Endothelial cell of umbilical vein (primary cell): ENCODE data around the gene PRPF8. TPM values are rescaled to one million over a fixed set of nuclear protein-coding genes. Genes with fewer than 3 reads are reported as not detected.

Source experiments
- BruUV-seq: library from RNA; stranded (reverse); fragments of 400-500 nt; replicated peaks from 2 replicates; lab custom pipeline; 2021; lab: Mats Ljungman, UMichigan
- CTCF ChIA-PET: fragments of 300-600, 350-600 bp; sonication (Branson Sonifier 250); formaldehyde crosslinking; loops from one replicate; lab custom pipeline; 2021; ENCODE audit warnings: antibody characterized with exemption, inconsistent platforms; lab: Charles Lee
- POLR2A ChIA-PET: fragments of 300-600, 350-600 bp; sonication (Branson Sonifier 250); formaldehyde crosslinking; loops from one replicate; lab custom pipeline; 2021; ENCODE audit warnings: antibody characterized with exemption, inconsistent platforms; lab: Charles Lee
- DNase-seq: peaks from one replicate; pipeline ENCODE4 v3.0.0-alpha.2; 2011; ENCODE audit warnings: low read depth, low spot score
- FAIRE-seq: peaks from 2 replicates; lab custom pipeline; 2011; peaks lifted over from hg19 to GRCh38; lab: Jason Lieb, UNC
- H2AFZ ChIP-seq: 2 replicates; pipeline ENCODE4 v1.6.0; 2012; ENCODE audit warnings: low read depth, low read length, control low read depth, inconsistent platforms
- H3K27ac ChIP-seq: 2 replicates; pipeline ENCODE4 v1.5.1; 2011; ENCODE audit warnings: low read depth, mild to moderate bottlenecking, control low read depth, low read length, moderate library complexity; ENCODE audit not compliant: insufficient read depth
- H3K27me3 ChIP-seq, 2 experiments: 2 replicates each; pipeline versions ENCODE4 v1.6.0 to v1.6.1; 2011; ENCODE audit warnings: low read length in 2 of 2, mixed read lengths in 1 of 2; ENCODE audit not compliant: control insufficient read depth in 2 of 2, insufficient read depth in 2 of 2
- H3K36me3 ChIP-seq, 2 experiments: 2 replicates in 1 of 2; 3 replicates in 1 of 2; pipeline ENCODE4 v1.5.1; 2011; ENCODE audit warnings: low read length in 2 of 2, mild to moderate bottlenecking in 1 of 2, moderate library complexity in 1 of 2; ENCODE audit not compliant: control insufficient read depth in 2 of 2, insufficient read depth in 2 of 2; ENCODE audit errors: extremely low read depth in 1 of 2
- H3K4me1 ChIP-seq: 3 replicates; pipeline ENCODE4 v1.5.1; 2011; ENCODE audit warnings: mild to moderate bottlenecking, low read length; ENCODE audit not compliant: control insufficient read depth, insufficient read depth; ENCODE audit errors: extremely low read depth
- H3K4me2 ChIP-seq: 2 replicates; pipeline ENCODE4 v1.6.1; 2011; ENCODE audit warnings: low read length, control low read depth, mixed read lengths; ENCODE audit not compliant: insufficient read depth
- H3K4me3 ChIP-seq, 3 experiments: fragments of 200-600 bp in 1 of 3; sonication (generic), shearing (Covaris generic) in 1 of 3; replicated peaks in 1 of 3; 2 replicates each; pipeline ENCODE4 v1.5.1; 2011 to 2016; ENCODE audit warnings: control low read depth in 3 of 3, low read length in 3 of 3, mild to moderate bottlenecking in 2 of 3, inconsistent platforms in 1 of 3, low read depth in 1 of 3, moderate library complexity in 1 of 3; ENCODE audit not compliant: insufficient read depth in 1 of 3
- H3K79me2 ChIP-seq: 2 replicates; pipeline ENCODE4 v1.6.0; 2012; ENCODE audit warnings: low read length, inconsistent platforms; ENCODE audit not compliant: control insufficient read depth, insufficient read depth
- H3K9ac ChIP-seq: replicated peaks from 2 replicates; pipeline ENCODE3; 2011; ENCODE audit warnings: low read length, control low read depth; ENCODE audit not compliant: insufficient read depth; ENCODE audit errors: extremely low read depth
- H3K9me1 ChIP-seq: replicated peaks from 3 replicates; pipeline ENCODE4 v1.6.0; 2011; ENCODE audit warnings: mild to moderate bottlenecking, low read length; ENCODE audit not compliant: control insufficient read depth, insufficient read depth; ENCODE audit errors: extremely low read depth
- H3K9me3 ChIP-seq: replicated peaks from 2 replicates; pipeline ENCODE4 v1.5.1; 2012; ENCODE audit warnings: low read length, inconsistent platforms; ENCODE audit not compliant: control insufficient read depth, insufficient read depth
- H4K20me1 ChIP-seq: replicated peaks from 2 replicates; pipeline ENCODE3; 2011; ENCODE audit warnings: mild to moderate bottlenecking, low read length; ENCODE audit not compliant: control insufficient read depth, insufficient read depth; ENCODE audit errors: extremely low read depth
- EZH2 ChIP-seq: IDR thresholded peaks from 2 replicates; pipeline ENCODE4 v1.6.1; 2012; ENCODE audit warnings: borderline replicate concordance, low read depth, mild to moderate bottlenecking, moderate library complexity, low read length, inconsistent platforms; ENCODE audit not compliant: severe bottlenecking
- FOS ChIP-seq: IDR thresholded peaks from 2 replicates; pipeline ENCODE4 v1.6.1; 2011; ENCODE audit warnings: mild to moderate bottlenecking, low read length, moderate library complexity, borderline replicate concordance; ENCODE audit not compliant: insufficient read depth
- GATA2 ChIP-seq: IDR thresholded peaks from 2 replicates; pipeline ENCODE4 v1.7.0; 2011; ENCODE audit warnings: low read depth, mild to moderate bottlenecking, moderate library complexity, mixed read lengths, low read length; ENCODE audit not compliant: insufficient read length, insufficient read depth
- JUN ChIP-seq: IDR thresholded peaks from 2 replicates; pipeline ENCODE4 v1.6.1; 2011; ENCODE audit warnings: borderline replicate concordance, low read depth; ENCODE audit not compliant: insufficient read length, insufficient read depth
- MYC ChIP-seq: IDR thresholded peaks from one replicate; pipeline ENCODE4 v1.6.1; 2011; ENCODE audit warnings: mild to moderate bottlenecking, low read depth, low read length
- POLR2A ChIP-seq: IDR thresholded peaks from 2 replicates; pipeline ENCODE4 v1.6.1; 2012; ENCODE audit warnings: low read depth, mild to moderate bottlenecking, control low read depth, low read length
- POLR2AphosphoS5 ChIP-seq: IDR thresholded peaks from 2 replicates; pipeline ENCODE4 v1.6.1; 2012; ENCODE audit warnings: low read depth, mild to moderate bottlenecking, control low read depth, low read length, moderate library complexity; ENCODE audit not compliant: insufficient read depth
- dilution Hi-C: fragments of 300-500 bp; cut with MboI; formaldehyde crosslinking; loops from one replicate; pipeline ENCODE4 v1.15.0; 2019; ENCODE audit warnings: low sequenced_read_pairs; ENCODE audit not compliant: extremely low pct_ligation_motif_present
- intact Hi-C: fragments of 100-400 bp; cut with micrococcal nuclease; formaldehyde crosslinking; loops from one replicate; pipeline ENCODE4 v1.10.0; 2022
- polyA plus RNA-seq, 4 experiments: library from polyadenylated mRNA; depleted of rRNA in 3 of 4; stranded (reverse) in 3 of 4; unstranded in 1 of 4; fragments of >200 nt; gene quantifications; 2 replicates each; pipeline versions ENCODE4 v1.2.1 to v1.2.3, GENCODE V29; 2011 to 2012; ENCODE audit warnings: missing spikeins in 1 of 4
- total RNA-seq: library from RNA; stranded (reverse); gene quantifications from 2 replicates; pipeline ENCODE4 v1.2.3, GENCODE V29; 2021
- TF ChIP-seq, protein P1 (sequence below): IDR thresholded peaks from 2 replicates; pipeline ENCODE4 v1.6.1; 2011; ENCODE audit not compliant: insufficient read depth, insufficient read length
- TF ChIP-seq, protein P2 (sequence below), 2 donors: IDR thresholded peaks; 1 replicate in 1 of 2; 2 replicates in 1 of 2; pipeline ENCODE4 v1.5.1; 2011; ENCODE audit warnings: low read length in 2 of 2, mild to moderate bottlenecking in 2 of 2, moderate library complexity in 2 of 2, control low read depth in 1 of 2, inconsistent platforms in 1 of 2, low read depth in 1 of 2; ENCODE audit not compliant: insufficient read depth in 1 of 2; ENCODE audit errors: extremely low read depth in 1 of 2

PRPF8 gene
- total and polyA plus RNA-seq, 2 donors (not counting 3 experiments of a cell fraction or from before 2014, with no cell fraction given) = 215 to 301 TPM

DNA sequence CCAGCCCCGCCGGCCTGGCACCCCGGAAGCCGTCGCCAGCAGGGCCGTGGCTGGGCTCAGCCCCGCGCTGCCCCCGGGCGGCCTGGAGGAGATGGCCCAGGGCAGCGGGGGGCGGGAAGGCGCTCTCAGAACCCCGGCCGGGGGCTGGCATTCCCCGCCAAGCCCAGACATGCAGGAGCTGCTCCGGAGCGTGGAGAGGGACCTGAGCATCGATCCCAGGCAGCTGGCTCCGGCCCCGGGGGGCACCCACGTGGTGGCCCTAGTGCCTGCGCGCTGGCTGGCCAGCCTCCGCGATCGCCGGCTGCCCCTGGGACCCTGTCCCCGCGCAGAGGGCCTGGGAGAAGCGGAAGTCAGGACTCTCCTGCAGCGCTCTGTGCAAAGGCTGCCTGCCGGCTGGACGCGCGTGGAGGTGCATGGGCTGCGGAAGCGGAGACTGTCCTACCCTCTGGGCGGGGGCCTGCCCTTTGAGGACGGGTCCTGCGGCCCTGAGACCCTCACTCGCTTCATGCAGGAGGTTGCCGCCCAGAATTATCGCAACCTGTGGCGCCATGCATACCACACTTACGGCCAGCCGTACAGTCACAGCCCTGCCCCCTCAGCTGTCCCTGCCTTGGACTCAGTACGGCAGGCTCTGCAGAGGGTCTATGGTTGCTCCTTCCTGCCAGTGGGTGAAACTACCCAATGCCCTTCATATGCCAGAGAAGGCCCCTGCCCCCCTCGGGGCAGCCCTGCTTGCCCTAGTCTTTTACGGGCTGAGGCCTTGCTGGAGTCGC, 40.4 kb upstream of the PRPF8 start:
- H3K9ac ChIP-seq = peak overlapping the region; percentile 41
- H3K27me3 ChIP-seq = no peaks in the 10 kb centered on the region
- peak overlapping the region; percentile 27 for H2AFZ ChIP-seq
- H4K20me1 ChIP-seq = no peaks in the 10 kb centered on the region
- DNase-seq (no peak), FAIRE-seq (no peak)
- H3K9me3 ChIP-seq = no peaks in the 10 kb centered on the region
- TF ChIP-seq POLR2A (no peak), POLR2AphosphoS5 (no peak), FOS (no peak), JUN (no peak), MYC (no peak), GATA2 (no peak), EZH2 (no peak)
- TF ChIP-seq, protein P1, sequence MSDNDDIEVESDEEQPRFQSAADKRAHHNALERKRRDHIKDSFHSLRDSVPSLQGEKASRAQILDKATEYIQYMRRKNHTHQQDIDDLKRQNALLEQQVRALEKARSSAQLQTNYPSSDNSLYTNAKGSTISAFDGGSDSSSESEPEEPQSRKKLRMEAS = no peak
- TF ChIP-seq, protein P2, sequence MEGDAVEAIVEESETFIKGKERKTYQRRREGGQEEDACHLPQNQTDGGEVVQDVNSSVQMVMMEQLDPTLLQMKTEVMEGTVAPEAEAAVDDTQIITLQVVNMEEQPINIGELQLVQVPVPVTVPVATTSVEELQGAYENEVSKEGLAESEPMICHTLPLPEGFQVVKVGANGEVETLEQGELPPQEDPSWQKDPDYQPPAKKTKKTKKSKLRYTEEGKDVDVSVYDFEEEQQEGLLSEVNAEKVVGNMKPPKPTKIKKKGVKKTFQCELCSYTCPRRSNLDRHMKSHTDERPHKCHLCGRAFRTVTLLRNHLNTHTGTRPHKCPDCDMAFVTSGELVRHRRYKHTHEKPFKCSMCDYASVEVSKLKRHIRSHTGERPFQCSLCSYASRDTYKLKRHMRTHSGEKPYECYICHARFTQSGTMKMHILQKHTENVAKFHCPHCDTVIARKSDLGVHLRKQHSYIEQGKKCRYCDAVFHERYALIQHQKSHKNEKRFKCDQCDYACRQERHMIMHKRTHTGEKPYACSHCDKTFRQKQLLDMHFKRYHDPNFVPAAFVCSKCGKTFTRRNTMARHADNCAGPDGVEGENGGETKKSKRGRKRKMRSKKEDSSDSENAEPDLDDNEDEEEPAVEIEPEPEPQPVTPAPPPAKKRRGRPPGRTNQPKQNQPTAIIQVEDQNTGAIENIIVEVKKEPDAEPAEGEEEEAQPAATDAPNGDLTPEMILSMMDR (IDR thresholded peaks at IDR 0.05; ENCODE audit: extremely low read depth in 1 of 2, insufficient read depth in 1 of 2, low read depth in 1 of 2, low read length in 2 of 2) = no peak
- H3K27ac ChIP-seq = peak overlapping the region; percentile 13
- dilution Hi-C loops (no loop called here), intact Hi-C loops (loop anchor here (2.0 kb wide), 1 partner anchor 104 kb away; the partner anchor contains the start of gene SMYD4)
- H3K4me3 ChIP-seq = peak overlapping the region; percentile 14 to 55 (median 16)
- BruUV-seq = TSS peak; percentile 23
- H3K4me2 ChIP-seq = peak overlapping the region; percentile 54
- H3K79me2 ChIP-seq = peaks cover 2% of the 10 kb centered on the region
- CTCF ChIA-PET = interaction anchor here (1.0 to 12.8 kb wide), 4 partner anchors 48 to 141 kb away, joined by 3 to 262 read pairs (median 6); no protein-coding TSS in a partner anchor
- peaks cover 7% of the 10 kb centered on the region for H3K4me1 ChIP-seq
- H3K9me1 ChIP-seq = no peaks in the 10 kb centered on the region
- POLR2A ChIA-PET = no interaction called here
- H3K36me3 ChIP-seq = no peaks in the 10 kb centered on the region
